Liver (tissue), 3 donors: ENCODE data around the gene TRAF3IP3.

Source experiments
- CTCF ChIP-seq: fragments of 150-350 bp; IDR thresholded peaks from 2 replicates; pipeline ENCODE4 v1.5.1; 2017; ENCODE audit warnings: improper control_type of control experiment, low read depth, low read length; ENCODE audit not compliant: missing input control
- EGR1 ChIP-seq, 2 donors: IDR thresholded peaks; 2 replicates each; pipeline ENCODE4 v1.6.1; 2016 to 2018; ENCODE audit warnings: antibody characterized with exemption in 2 of 2, low read depth in 2 of 2
- GABPA ChIP-seq, 2 donors: IDR thresholded peaks in 1 of 2; conservative IDR thresholded peaks in 1 of 2; 2 replicates each; pipeline ENCODE4 v1.6.1; 2016; ENCODE audit warnings: antibody characterized with exemption in 2 of 2, mild to moderate bottlenecking in 1 of 2, moderate library complexity in 1 of 2
- MAX ChIP-seq: IDR thresholded peaks from 2 replicates; pipeline ENCODE4 v1.6.1; 2016; ENCODE audit warnings: antibody characterized with exemption
- NR2F2 ChIP-seq: IDR thresholded peaks from 2 replicates; pipeline ENCODE4 v1.6.1; 2016; ENCODE audit warnings: antibody characterized with exemption
- REST ChIP-seq: IDR thresholded peaks from 2 replicates; pipeline ENCODE4 v1.6.1; 2016; ENCODE audit warnings: antibody characterized with exemption, mild to moderate bottlenecking
- SP1 ChIP-seq: IDR thresholded peaks from 2 replicates; pipeline ENCODE4 v1.6.1; 2018; ENCODE audit warnings: antibody characterized with exemption, mild to moderate bottlenecking
- YY1 ChIP-seq: IDR thresholded peaks from 2 replicates; pipeline ENCODE4 v1.6.1; 2016; ENCODE audit warnings: antibody characterized with exemption, mild to moderate bottlenecking
- donor health status: healthy.
- donor health status: healthy.

GRCh38 chr1:209727286-209727685 is 28.6 kb upstream of the TRAF3IP3 start:
- TF ChIP-seq CTCF (no peak), MAX (no peak), EGR1 (IDR thresholded peaks at IDR 0.05; ENCODE audit: low read depth in 2 of 2) (no peak), NR2F2 (no peak), GABPA (IDR thresholded peaks at IDR 0.05 in 1 of 2, conservative IDR thresholded peaks at IDR 0.05 in 1 of 2) (no peak), SP1 (no peak), REST (no peak), YY1 (no peak)
